Spleen (tissue), 11 donors: ENCODE data around the gene DKK2. TPM values are rescaled to one million over a fixed set of nuclear protein-coding genes. Genes with fewer than 3 reads are reported as not detected.
"Not testable (repeated sequence)": the region's sequence is repeated elsewhere in the genome, so short reads cannot be mapped to it uniquely, and the experiment has no call there.

ENCODE experiments used
- DNase-seq: peaks from one replicate; pipeline ENCODE4 v3.0.0-alpha.2; 2020
- H3K27ac ChIP-seq, 8 donors: fragments of 200-600 bp; sonication (generic) in 7 of 8; 1 replicate in 4 of 8; 2 replicates in 4 of 8; pipeline versions ENCODE4 v1.5.0 to v1.8.0; 2016 to 2021; ENCODE audit warnings: inconsistent platforms in 4 of 8, mild to moderate bottlenecking in 4 of 8, moderate library complexity in 1 of 8
- H3K27me3 ChIP-seq, 7 donors: fragments of 200-600 bp; sonication (generic) in 6 of 7; replicated peaks in 1 of 7; 1 replicate in 4 of 7; 2 replicates in 3 of 7; pipeline versions ENCODE4 v1.5.0 to v1.8.0; 2016 to 2021; ENCODE audit warnings: inconsistent platforms in 3 of 7, mild to moderate bottlenecking in 1 of 7
- H3K36me3 ChIP-seq, 6 donors: fragments of 200-600 bp; sonication (generic) in 5 of 6; 1 replicate in 4 of 6; 2 replicates in 2 of 6; pipeline versions ENCODE4 v1.5.0 to v1.8.0; 2016 to 2021; ENCODE audit warnings: inconsistent platforms in 2 of 6
- H3K4me1 ChIP-seq, 6 donors: fragments of 200-600 bp; sonication (generic) in 5 of 6; 1 replicate in 3 of 6; 2 replicates in 3 of 6; pipeline versions ENCODE4 v1.5.0 to v1.8.0; 2016 to 2021; ENCODE audit warnings: inconsistent platforms in 3 of 6
- H3K4me3 ChIP-seq, 8 donors: fragments of 200-600 bp; sonication (generic) in 7 of 8; 1 replicate in 4 of 8; 2 replicates in 4 of 8; pipeline versions ENCODE4 v1.5.0 to v1.8.0; 2016 to 2021; ENCODE audit warnings: inconsistent platforms in 4 of 8, mild to moderate bottlenecking in 4 of 8, moderate library complexity in 2 of 8
- H3K9me3 ChIP-seq, 8 donors: fragments of 200-600 bp; sonication (generic) in 7 of 8; 1 replicate in 4 of 8; 2 replicates in 4 of 8; pipeline versions ENCODE4 v1.5.0 to v1.8.0; 2016 to 2021; ENCODE audit warnings: inconsistent platforms in 4 of 8
- POLR2A ChIP-seq, 3 donors: fragments of 450-650 bp; IDR thresholded peaks; one replicate each; pipeline ENCODE4 v1.5.1; 2017; ENCODE audit warnings: antibody characterized with exemption in 3 of 3, mild to moderate bottlenecking in 1 of 3
- POLR2AphosphoS5 ChIP-seq, 3 donors: sonication (generic); formaldehyde crosslinking; IDR thresholded peaks; one replicate each; pipeline ENCODE4 v1.5.1; 2017; ENCODE audit warnings: antibody characterized with exemption in 3 of 3
- WGBS, 5 donors: extraction: QIAGEN DNeasy Blood & Tissue Kit in 3 of 5; methylation state at CpG; one replicate each; pipeline versions ENCODE4 v1.1.5 to v1.1.7; 2013 to 2018; 5-methylcytosine and 5-hydroxymethylcytosine counted together
- intact Hi-C: fragments of 100-400 bp; cut with DNase I; formaldehyde crosslinking; loops from one replicate; pipeline ENCODE4 v1.15.0; 2023; ENCODE audit warnings: low total_unique reads
- polyA plus RNA-seq, 3 donors: library from polyadenylated mRNA; stranded (reverse); fragments of 200-250 nt; gene quantifications; one replicate each; pipeline ENCODE4 v1.2.1, GENCODE V29; 2013
- total RNA-seq, 7 donors: library from RNA; depleted of rRNA in 3 of 7; stranded (reverse); fragments of >200 nt in 3 of 7; fragmentation: NEBNext Ultra II Directional in 4 of 7; extraction: Animal tissue kit (Norgen Biotek cat#: 25700) in 4 of 7; gene quantifications; one replicate each; pipeline versions ENCODE4 v1.1.0 to v1.2.1, GENCODE V29; 2016 to 2021
- TF ChIP-seq, protein P1 (sequence below), 11 experiments: fragments of 200-600 bp in 7 of 11; fragments of 450-650 bp in 4 of 11; sonication (generic) in 4 of 11; IDR thresholded peaks in 8 of 11; conservative IDR thresholded peaks in 3 of 11; 1 replicate in 7 of 11; 2 replicates in 4 of 11; pipeline versions ENCODE4 v1.4.0 to v1.8.0; 2016 to 2021; ENCODE audit warnings: antibody characterized with exemption in 11 of 11, inconsistent platforms in 4 of 11, mild to moderate bottlenecking in 1 of 11
- donor health status: healthy with polysubstance abuse.
- donor health status: DM: no; HTN: no; CAD: no; lungs with moderate emphysema.
- donor health status: DM: no; HTN: no; CAD: no.
- donor health status: Bipolar disorder and iron deficiency.
- donor health status: healthy.
- donor health status: DM: no; HTN: no; CAD: no.
- donor health status: DM: yes; HTN: yes; CAD: no.

Gene DKK2
- total and polyA plus RNA-seq, 10 donors: 0.20 to 2.0 (median 0.51) TPM

DNA sequence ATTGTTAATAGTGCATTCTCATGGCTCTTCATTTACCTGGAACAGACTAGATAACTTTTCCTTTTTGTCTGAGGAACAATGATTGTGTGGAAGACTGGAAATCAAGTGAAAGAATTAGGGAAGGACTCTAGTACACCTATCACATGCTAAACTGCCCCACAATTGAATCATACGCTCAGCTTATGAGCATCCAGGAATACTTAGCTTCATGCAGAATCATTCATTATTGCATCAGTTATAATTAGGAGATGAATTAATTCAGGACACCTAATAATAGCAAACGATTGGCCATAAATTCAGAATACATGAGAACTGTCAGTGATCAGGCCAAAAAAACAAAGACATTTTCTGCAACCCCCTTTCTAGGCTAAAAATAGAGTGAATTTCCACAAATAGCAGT lies 106.9 kb downstream of the DKK2 start:
- H3K4me1 ChIP-seq: no peaks in the 10 kb centered on the region
- no peaks in the 10 kb centered on the region for H3K36me3 ChIP-seq
- WGBS, 5 donors: 61 to 91% (median 80%) methylated on average over 2 of the region's 2 CpGs
- no peaks in the 10 kb centered on the region for H3K9me3 ChIP-seq
- no peak overlapping the region for H3K4me3 ChIP-seq
- no peak for TF ChIP-seq POLR2AphosphoS5 (IDR thresholded peaks at IDR 0.05)
- TF ChIP-seq, protein P1, sequence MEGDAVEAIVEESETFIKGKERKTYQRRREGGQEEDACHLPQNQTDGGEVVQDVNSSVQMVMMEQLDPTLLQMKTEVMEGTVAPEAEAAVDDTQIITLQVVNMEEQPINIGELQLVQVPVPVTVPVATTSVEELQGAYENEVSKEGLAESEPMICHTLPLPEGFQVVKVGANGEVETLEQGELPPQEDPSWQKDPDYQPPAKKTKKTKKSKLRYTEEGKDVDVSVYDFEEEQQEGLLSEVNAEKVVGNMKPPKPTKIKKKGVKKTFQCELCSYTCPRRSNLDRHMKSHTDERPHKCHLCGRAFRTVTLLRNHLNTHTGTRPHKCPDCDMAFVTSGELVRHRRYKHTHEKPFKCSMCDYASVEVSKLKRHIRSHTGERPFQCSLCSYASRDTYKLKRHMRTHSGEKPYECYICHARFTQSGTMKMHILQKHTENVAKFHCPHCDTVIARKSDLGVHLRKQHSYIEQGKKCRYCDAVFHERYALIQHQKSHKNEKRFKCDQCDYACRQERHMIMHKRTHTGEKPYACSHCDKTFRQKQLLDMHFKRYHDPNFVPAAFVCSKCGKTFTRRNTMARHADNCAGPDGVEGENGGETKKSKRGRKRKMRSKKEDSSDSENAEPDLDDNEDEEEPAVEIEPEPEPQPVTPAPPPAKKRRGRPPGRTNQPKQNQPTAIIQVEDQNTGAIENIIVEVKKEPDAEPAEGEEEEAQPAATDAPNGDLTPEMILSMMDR (IDR thresholded peaks at IDR 0.05 in 8 of 11, conservative IDR thresholded peaks at IDR 0.05 in 3 of 11): no peak
- no peak for TF ChIP-seq POLR2A (IDR thresholded peaks at IDR 0.05)
- DNase-seq: no peak
- no peak overlapping the region for H3K27ac ChIP-seq
- H3K27me3 ChIP-seq: no peaks in the 10 kb centered on the region
- intact Hi-C loops: no loop called here

DNA sequence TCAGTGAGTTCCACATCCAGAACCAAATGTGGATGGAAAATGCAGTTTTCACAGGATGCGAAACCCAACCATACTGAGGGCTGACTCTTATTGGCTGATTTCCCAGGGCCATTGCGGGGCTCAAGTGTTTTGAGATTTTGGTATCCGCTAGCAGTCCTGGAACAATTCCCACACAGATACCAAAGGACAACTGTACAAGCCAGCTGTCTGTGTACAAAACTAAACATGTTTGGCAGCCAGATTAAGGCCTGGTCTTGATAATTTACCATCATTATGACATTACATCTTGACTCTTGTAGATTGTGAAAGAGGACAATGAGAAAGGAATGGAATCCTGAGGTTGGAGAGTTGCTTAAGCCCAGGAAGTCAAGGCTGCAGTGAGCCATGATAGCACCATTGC lies 121.9 kb downstream of the DKK2 start:
- Histone ChIP-seq H3K27me3 (no peaks in the 10 kb centered on the region), H3K36me3 (no peaks in the 10 kb centered on the region), H3K9me3 (no peaks in the 10 kb centered on the region), H3K27ac (no peak overlapping the region), H3K4me3 (no peak overlapping the region), H3K4me1 (no peaks in the 10 kb centered on the region)
- intact Hi-C loops: no loop called here
- DNase-seq: no peak
- WGBS, 5 donors: 82 to 84% (median 83%) methylated on average over 3 of the region's 3 CpGs
- TF ChIP-seq POLR2AphosphoS5 (IDR thresholded peaks at IDR 0.05) (no peak), POLR2A (IDR thresholded peaks at IDR 0.05) (no peak)
- TF ChIP-seq, protein P1 (IDR thresholded peaks at IDR 0.05 in 8 of 11, conservative IDR thresholded peaks at IDR 0.05 in 3 of 11): no peak

DNA sequence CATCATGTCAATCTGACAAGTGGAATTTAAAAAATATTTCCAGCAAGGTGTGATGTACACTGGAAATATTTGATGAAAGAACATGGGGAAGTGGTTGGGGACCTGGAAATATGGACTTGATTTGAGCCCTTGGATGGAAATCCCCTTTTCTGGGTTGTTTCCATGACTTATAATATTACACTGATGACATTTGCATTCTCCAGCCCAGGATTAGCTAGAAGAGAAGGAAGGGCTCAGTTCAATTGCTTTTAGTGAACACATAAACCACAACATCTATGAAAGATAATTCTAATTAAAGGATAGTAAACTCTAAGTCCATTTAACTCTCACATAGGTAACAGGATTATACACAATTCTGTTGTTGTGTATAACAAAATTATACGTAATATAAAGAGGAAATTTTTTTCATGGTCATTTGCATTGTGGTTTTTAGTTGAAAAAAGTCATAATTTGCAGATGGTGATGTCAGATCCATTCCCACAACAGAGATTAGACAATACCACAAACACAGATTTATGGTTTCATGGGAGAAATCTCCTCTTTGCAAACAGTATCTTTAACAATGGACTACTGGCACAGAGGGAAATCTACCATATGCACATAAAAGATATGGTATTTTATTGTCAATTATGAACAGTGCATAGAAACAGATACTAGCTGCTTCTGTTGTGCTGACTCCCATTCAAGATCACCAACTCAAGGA lies 126.5 kb downstream of the DKK2 start:
- Histone ChIP-seq H3K36me3 (no peaks in the 10 kb centered on the region), H3K27ac (no peak overlapping the region), H3K4me3 (no peak overlapping the region), H3K9me3 (no peaks in the 10 kb centered on the region), H3K4me1 (no peaks in the 10 kb centered on the region), H3K27me3 (no peaks in the 10 kb centered on the region)
- TF ChIP-seq POLR2A (IDR thresholded peaks at IDR 0.05) (no peak), POLR2AphosphoS5 (IDR thresholded peaks at IDR 0.05) (no peak)
- TF ChIP-seq, protein P1 (IDR thresholded peaks at IDR 0.05 in 8 of 11, conservative IDR thresholded peaks at IDR 0.05 in 3 of 11): no peak
- WGBS, 5 donors: 52 to 73% (median 68%) methylated on average over 1 of the region's 1 CpG
- DNase-seq: no peak
- intact Hi-C loops: no loop called here

DNA sequence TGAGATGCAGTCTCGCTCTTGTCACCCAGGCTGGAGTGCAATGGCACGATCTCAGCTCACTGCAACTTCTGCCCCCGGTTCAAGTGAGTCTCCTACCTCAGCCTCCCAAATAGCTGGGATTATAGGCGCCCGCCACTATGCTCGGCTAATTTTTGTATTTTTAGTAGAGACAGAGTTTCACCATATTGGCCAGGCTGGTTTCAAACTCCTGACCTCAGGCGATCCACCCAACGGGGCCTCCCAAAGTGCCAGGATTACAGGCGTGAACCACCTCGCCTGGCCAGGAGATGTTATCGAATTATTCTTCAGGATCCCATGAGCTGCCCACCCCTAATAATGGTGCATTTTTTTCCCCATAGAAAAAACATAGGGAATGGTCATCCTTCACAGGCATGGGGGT lies 128.1 kb downstream of the DKK2 start:
- H3K9me3 ChIP-seq, H3K4me3 ChIP-seq, H3K27ac ChIP-seq, H3K4me1 ChIP-seq, intact Hi-C loops, DNase-seq, H3K27me3 ChIP-seq, H3K36me3 ChIP-seq: not testable (repeated sequence)
- 88 to 95% (median 91%) methylated on average over 11 of the region's 11 CpGs for WGBS, 5 donors
